IMR-90 (cell line): ENCODE measurements around the gene WDR54. TPM values are rescaled to one million over a fixed set of nuclear protein-coding genes. Genes with fewer than 3 reads are reported as not detected.

Source experiments
- ATAC-seq: fragments of 200-7000 bp; cut with Tn5 transposase; 2 replicates; pipeline ENCODE4 v1.9.1; 2020; ENCODE audit warnings: low read depth, mild to moderate bottlenecking, moderate library complexity
- BruUV-seq: library from RNA; stranded (reverse); fragments of 400-500 nt; replicated peaks from 2 replicates; lab custom pipeline; 2021; lab: Mats Ljungman, UMichigan
- CTCF ChIA-PET: fragments of 300-600 bp; formaldehyde crosslinking; extraction: SDS; loops from one replicate; lab custom pipeline; 2021; ENCODE audit warnings: antibody characterized with exemption; lab: Yijun Ruan, JAX
- POLR2A ChIA-PET: fragments of 300-600 bp; sonication (Branson Sonifier 250); formaldehyde crosslinking; loops from one replicate; lab custom pipeline; 2022; ENCODE audit warnings: antibody characterized with exemption; ENCODE audit not compliant: unreplicated experiment; lab: Charles Lee
- DNase-seq: peaks from one replicate; pipeline ENCODE4 v3.0.0; 2013
- H2AFZ ChIP-seq: replicated peaks from 2 replicates; pipeline ENCODE3; 2013; ENCODE audit warnings: low read length, mild to moderate bottlenecking; ENCODE audit not compliant: poor library complexity
- H2AK5ac ChIP-seq: 2 replicates; pipeline ENCODE4 v1.6.1; 2013; ENCODE audit warnings: low read depth, low read length, inconsistent platforms
- H2AK9ac ChIP-seq: replicated peaks from 2 replicates; pipeline ENCODE3; 2013; ENCODE audit warnings: mild to moderate bottlenecking, low read depth, low read length, moderate library complexity; ENCODE audit not compliant: poor library complexity
- H2BK120ac ChIP-seq: 2 replicates; pipeline ENCODE4 v1.6.1; 2013; ENCODE audit warnings: low read depth, low read length, inconsistent platforms
- H2BK15ac ChIP-seq: 3 replicates; pipeline ENCODE4 v1.6.1; 2013; ENCODE audit warnings: low read depth, low read length, inconsistent platforms
- H2BK20ac ChIP-seq: 2 replicates; pipeline ENCODE4 v1.6.1; 2013; ENCODE audit warnings: low read depth, mild to moderate bottlenecking, inconsistent platforms, low read length, moderate library complexity
- H2BK5ac ChIP-seq: 2 replicates; pipeline ENCODE4 v1.6.1; 2013; ENCODE audit warnings: mild to moderate bottlenecking, low read depth, low read length, inconsistent platforms; ENCODE audit not compliant: poor library complexity, severe bottlenecking
- H3K14ac ChIP-seq: replicated peaks from 2 replicates; pipeline ENCODE4 v1.6.1; 2013; ENCODE audit warnings: low read depth, low read length, inconsistent platforms
- H3K18ac ChIP-seq: 2 replicates; pipeline ENCODE4 v1.6.1; 2013; ENCODE audit warnings: low read depth, low read length, control low read depth
- H3K23ac ChIP-seq: 2 replicates; pipeline ENCODE4 v1.6.1; 2013; ENCODE audit warnings: low read depth, low read length, inconsistent platforms
- H3K27ac ChIP-seq: 2 replicates; pipeline ENCODE4 v1.5.1; 2013; ENCODE audit warnings: mild to moderate bottlenecking, control low read depth, low read length; ENCODE audit not compliant: insufficient read depth
- H3K27me3 ChIP-seq: 2 replicates; pipeline ENCODE4 v1.6.1; 2013; ENCODE audit warnings: low read length; ENCODE audit not compliant: control insufficient read depth, insufficient read depth
- H3K36me3 ChIP-seq: 2 replicates; pipeline ENCODE4 v1.6.1; 2013; ENCODE audit warnings: low read length, mixed read lengths; ENCODE audit not compliant: control insufficient read depth, insufficient read depth
- H3K4ac ChIP-seq: 2 replicates; pipeline ENCODE4 v1.6.1; 2013; ENCODE audit warnings: low read depth, low read length, inconsistent platforms
- H3K4me1 ChIP-seq: 2 replicates; pipeline ENCODE4 v1.6.1; 2013; ENCODE audit warnings: low read length, mixed read lengths; ENCODE audit not compliant: control insufficient read depth, insufficient read depth
- H3K4me2 ChIP-seq: 2 replicates; pipeline ENCODE4 v1.6.1; 2013; ENCODE audit warnings: low read depth, mild to moderate bottlenecking, control low read depth, low read length, moderate library complexity
- H3K4me3 ChIP-seq: 2 replicates; pipeline ENCODE4 v1.5.1; 2013; ENCODE audit warnings: low read depth, mild to moderate bottlenecking, control low read depth, low read length, moderate library complexity; ENCODE audit not compliant: insufficient read depth
- H3K56ac ChIP-seq: 2 replicates; pipeline ENCODE4 v1.6.1; 2013; ENCODE audit warnings: low read length, inconsistent platforms; ENCODE audit not compliant: insufficient read depth; ENCODE audit errors: extremely low read depth
- H3K79me1 ChIP-seq, 2 experiments: 2 replicates each; pipeline ENCODE4 v1.6.1; 2013; ENCODE audit warnings: low read length in 2 of 2, inconsistent platforms in 1 of 2, low read depth in 1 of 2
- H3K9ac ChIP-seq: 2 replicates; pipeline ENCODE4 v1.6.1; 2013; ENCODE audit warnings: low read depth, low read length, control low read depth
- H3K9me1 ChIP-seq: 2 replicates; pipeline ENCODE4 v1.6.1; 2013; ENCODE audit warnings: low read length, inconsistent platforms; ENCODE audit not compliant: insufficient read depth
- H3K9me3 ChIP-seq: 2 replicates; pipeline ENCODE4 v1.6.1; 2013; ENCODE audit warnings: low read length; ENCODE audit not compliant: control insufficient read depth, insufficient read depth
- H4K20me1 ChIP-seq: 2 replicates; pipeline ENCODE4 v1.6.1; 2013; ENCODE audit warnings: low read length, inconsistent platforms; ENCODE audit not compliant: insufficient read depth
- H4K5ac ChIP-seq: 2 replicates; pipeline ENCODE4 v1.6.1; 2013; ENCODE audit warnings: mild to moderate bottlenecking, low read depth, low read length, control low read depth
- H4K8ac ChIP-seq, 2 experiments: 2 replicates each; pipeline ENCODE4 v1.6.1; 2013; ENCODE audit warnings: low read depth in 2 of 2, low read length in 2 of 2, control low read depth in 1 of 2, inconsistent platforms in 1 of 2
- H4K91ac ChIP-seq: 2 replicates; pipeline ENCODE4 v1.6.1; 2013; ENCODE audit warnings: low read depth, low read length, inconsistent platforms; ENCODE audit not compliant: insufficient read depth
- BHLHE40 ChIP-seq: fragments of 150-350 bp; IDR thresholded peaks from 2 replicates; pipeline ENCODE4 v1.6.1; 2016; ENCODE audit warnings: mild to moderate bottlenecking, low read depth, low read length
- CHD1 ChIP-seq: IDR thresholded peaks from 2 replicates; pipeline ENCODE4 v1.6.1; 2012; ENCODE audit warnings: low read depth, low read length, improper control_type of control experiment
- CTCF ChIP-seq: conservative IDR thresholded peaks from 2 replicates; pipeline ENCODE4 v1.5.1; 2012; ENCODE audit warnings: mild to moderate bottlenecking, low read depth, low read length, improper control_type of control experiment
- MAZ ChIP-seq: IDR thresholded peaks from 2 replicates; pipeline ENCODE4 v1.6.1; 2012; ENCODE audit warnings: low read depth, mild to moderate bottlenecking, low read length, improper control_type of control experiment, moderate library complexity, borderline replicate concordance
- NFE2L2 ChIP-seq: fragments of 150-350 bp; IDR thresholded peaks from 2 replicates; pipeline ENCODE4 v1.6.1; 2016; ENCODE audit warnings: low read depth, mild to moderate bottlenecking, low read length
- POLR2A ChIP-seq: IDR thresholded peaks from 2 replicates; pipeline ENCODE4 v1.6.1; 2012; ENCODE audit warnings: mild to moderate bottlenecking, low read depth, low read length
- RFX5 ChIP-seq: IDR thresholded peaks from 2 replicates; pipeline ENCODE4 v1.8.0; 2012; ENCODE audit warnings: low read depth, mild to moderate bottlenecking, low read length, moderate library complexity
- SMC3 ChIP-seq: fragments of 150-350 bp; IDR thresholded peaks from 2 replicates; pipeline ENCODE4 v1.6.1; 2016; ENCODE audit warnings: low read depth, mild to moderate bottlenecking, antibody characterized with exemption, low read length, moderate library complexity
- USF2 ChIP-seq: fragments of 150-350 bp; IDR thresholded peaks from 2 replicates; pipeline ENCODE4 v1.6.1; 2017; ENCODE audit warnings: mild to moderate bottlenecking, antibody characterized with exemption, low read length, low read depth
- WGBS, 2 experiments: methylation state at CpG; one replicate each; pipeline versions ENCODE4 v1.1.5 to v1.1.7; 2013; ENCODE audit warnings: missing lambda C conversion rate in 2 of 2; ENCODE audit not compliant: insufficient read length in 1 of 2; ENCODE audit errors: extremely low coverage in 2 of 2; 5-methylcytosine and 5-hydroxymethylcytosine counted together
- dilution Hi-C: fragments of 300-500 bp; cut with HindIII; formaldehyde crosslinking; loops from one replicate; pipeline ENCODE4 v1.14.3; 2018; ENCODE audit warnings: low sequenced_read_pairs; ENCODE audit not compliant: unreplicated experiment
- in situ Hi-C: fragments of 300-500 bp; cut with MboI; formaldehyde crosslinking; loops from 3 replicates; pipeline ENCODE4 v1.14.3; 2019; ENCODE audit warnings: low sequenced_read_pairs, inconsistent platforms, mixed read lengths
- intact Hi-C: fragments of 100-400 bp; cut with micrococcal nuclease; formaldehyde crosslinking; loops from 2 replicates; pipeline ENCODE4 v1.10.0; 2022
- polyA plus RNA-seq, 3 experiments: library from polyadenylated mRNA; depleted of rRNA; stranded (reverse); fragments of >200 nt; gene quantifications; 2 replicates each; pipeline ENCODE4 v1.2.3, GENCODE V29; 2012; ENCODE audit warnings: low replicate concordance in 1 of 3
- total RNA-seq: library from RNA; depleted of rRNA; stranded (reverse); fragments of >200 nt; gene quantifications from 2 replicates; pipeline ENCODE4 v1.2.3, GENCODE V29; 2012

Gene WDR54
- total and polyA plus RNA-seq, 2 of the 4 experiments (the other 2 are of a cell fraction): 47.9 to 57.2 TPM

GRCh38 chr2:74384051-74384450, 37.5 kb upstream of the WDR54 start:
- H3K4ac ChIP-seq: peak overlapping the region; percentile 55; the same call in 1 of the 2 replicates
- no peak; the same call in 1 of the 2 replicates for ATAC-seq
- in situ Hi-C loops (no loop called here), intact Hi-C loops (no loop called here), dilution Hi-C loops (no loop called here)
- H2AFZ ChIP-seq: no peak overlapping the region
- no peak overlapping the region for H3K23ac ChIP-seq
- H4K8ac ChIP-seq: peak overlapping the region in 1 of 2 experiments; percentile 43; a peak in 1 of 4 replicates
- no TSS peak for BruUV-seq
- H3K27ac ChIP-seq: peak overlapping the region; percentile 27; the same call in 1 of the 2 replicates
- no peak for TF ChIP-seq MAZ
- TF ChIP-seq NFE2L2: no peak
- TF ChIP-seq POLR2A: no peak
- TF ChIP-seq BHLHE40: no peak
- no peak for TF ChIP-seq RFX5
- TF ChIP-seq CHD1: no peak
- TF ChIP-seq SMC3: no peak
- no peak for TF ChIP-seq USF2
- no peak for TF ChIP-seq CTCF
- H3K4me3 ChIP-seq: no peak overlapping the region
- no peak overlapping the region for H2BK15ac ChIP-seq
- H4K5ac ChIP-seq: no peak overlapping the region
- H3K56ac ChIP-seq: no peak overlapping the region
- no peak overlapping the region; the same call in 1 of the 2 replicates for H3K4me2 ChIP-seq
- no peak overlapping the region for H2AK5ac ChIP-seq
- peaks cover 24% of the 10 kb centered on the region for H3K4me1 ChIP-seq
- H3K79me1 ChIP-seq: peaks cover 22 to 95% of the 10 kb centered on the region in 2 experiments
- H2BK5ac ChIP-seq: peak overlapping the region; percentile 11
- H3K9me3 ChIP-seq: no peaks in the 10 kb centered on the region
- peaks cover 35% of the 10 kb centered on the region for H3K9me1 ChIP-seq
- peaks cover 49% of the 10 kb centered on the region for H4K20me1 ChIP-seq
- no peak overlapping the region for H3K18ac ChIP-seq
- peaks cover 6% of the 10 kb centered on the region for H3K36me3 ChIP-seq
- no peaks in the 10 kb centered on the region for H3K27me3 ChIP-seq
- H3K9ac ChIP-seq: no peak overlapping the region
- H2BK20ac ChIP-seq: 0 out of 2 replicates have a peak overlapping the region, but pooled peaks have one; percentile 49
- no peak overlapping the region for H2BK120ac ChIP-seq
- no peak overlapping the region for H4K91ac ChIP-seq
- no peak overlapping the region for H3K14ac ChIP-seq
- no peak overlapping the region for H2AK9ac ChIP-seq
- POLR2A ChIA-PET: no interaction called here
- CTCF ChIA-PET: no interaction called here
- DNase-seq: peak; percentile 36
- no CpG with 5 or more reads among the region's 3 CpGs for WGBS, 2 experiments
